ENCODE measurements around the gene TMEM87A. TPM values are rescaled to one million over a fixed set of nuclear protein-coding genes. Genes with fewer than 3 reads are reported as not detected.
A peak's percentile ranks its signal among the peaks of the same experiment; 100 is the strongest.

TMEM87A gene
- total and polyA plus RNA-seq, 10 donors, result 13.4 to 48.3 (median 40.9) TPM

DNA sequence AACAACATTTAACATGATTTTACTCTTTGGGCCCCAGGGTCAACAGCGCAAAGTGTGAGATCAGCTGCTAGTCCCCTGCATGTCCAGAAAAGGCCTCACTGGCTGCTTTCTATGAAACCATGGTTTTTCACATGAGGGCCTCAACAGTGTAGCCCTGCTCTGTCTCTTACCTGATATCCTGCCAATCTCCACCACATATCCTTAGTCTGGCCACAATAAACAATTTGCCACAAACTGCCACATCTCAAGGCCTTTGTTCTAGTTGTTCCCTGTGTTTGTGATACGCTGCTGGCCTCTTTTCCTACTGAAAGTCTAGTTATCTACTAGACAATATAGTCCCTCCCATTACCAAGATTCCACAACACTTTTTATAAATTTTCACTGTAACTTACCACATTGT, 82.9 kb downstream of the TMEM87A start:
- H3K9me3 ChIP-seq, result no peaks in the 10 kb centered on the region
- H3K27me3 ChIP-seq (replicated peaks in 1 of 7), result no peaks in the 10 kb centered on the region
- peaks cover 0 to 27% (median 3%) of the 10 kb centered on the region in 6 donors for H3K4me1 ChIP-seq
- TF ChIP-seq POLR2A (IDR thresholded peaks at IDR 0.05), result no peak
- TF ChIP-seq, protein P1, sequence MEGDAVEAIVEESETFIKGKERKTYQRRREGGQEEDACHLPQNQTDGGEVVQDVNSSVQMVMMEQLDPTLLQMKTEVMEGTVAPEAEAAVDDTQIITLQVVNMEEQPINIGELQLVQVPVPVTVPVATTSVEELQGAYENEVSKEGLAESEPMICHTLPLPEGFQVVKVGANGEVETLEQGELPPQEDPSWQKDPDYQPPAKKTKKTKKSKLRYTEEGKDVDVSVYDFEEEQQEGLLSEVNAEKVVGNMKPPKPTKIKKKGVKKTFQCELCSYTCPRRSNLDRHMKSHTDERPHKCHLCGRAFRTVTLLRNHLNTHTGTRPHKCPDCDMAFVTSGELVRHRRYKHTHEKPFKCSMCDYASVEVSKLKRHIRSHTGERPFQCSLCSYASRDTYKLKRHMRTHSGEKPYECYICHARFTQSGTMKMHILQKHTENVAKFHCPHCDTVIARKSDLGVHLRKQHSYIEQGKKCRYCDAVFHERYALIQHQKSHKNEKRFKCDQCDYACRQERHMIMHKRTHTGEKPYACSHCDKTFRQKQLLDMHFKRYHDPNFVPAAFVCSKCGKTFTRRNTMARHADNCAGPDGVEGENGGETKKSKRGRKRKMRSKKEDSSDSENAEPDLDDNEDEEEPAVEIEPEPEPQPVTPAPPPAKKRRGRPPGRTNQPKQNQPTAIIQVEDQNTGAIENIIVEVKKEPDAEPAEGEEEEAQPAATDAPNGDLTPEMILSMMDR (IDR thresholded peaks at IDR 0.05 in 8 of 11, conservative IDR thresholded peaks at IDR 0.05 in 3 of 11), result no peak
- TF ChIP-seq POLR2AphosphoS5 (IDR thresholded peaks at IDR 0.05), result no peak
- H3K27ac ChIP-seq, result no peak overlapping the region
- DNase-seq, result no peak
- peaks cover 0 to 97% (median 58%) of the 10 kb centered on the region in 6 donors for H3K36me3 ChIP-seq
- 89 to 97% (median 94%) methylated on average over 2 of the region's 2 CpGs for WGBS, 5 donors
- H3K4me3 ChIP-seq, result no peak overlapping the region
- intact Hi-C loops (cut with DNase I; ENCODE audit: low total_unique reads), result no loop called here

DNA sequence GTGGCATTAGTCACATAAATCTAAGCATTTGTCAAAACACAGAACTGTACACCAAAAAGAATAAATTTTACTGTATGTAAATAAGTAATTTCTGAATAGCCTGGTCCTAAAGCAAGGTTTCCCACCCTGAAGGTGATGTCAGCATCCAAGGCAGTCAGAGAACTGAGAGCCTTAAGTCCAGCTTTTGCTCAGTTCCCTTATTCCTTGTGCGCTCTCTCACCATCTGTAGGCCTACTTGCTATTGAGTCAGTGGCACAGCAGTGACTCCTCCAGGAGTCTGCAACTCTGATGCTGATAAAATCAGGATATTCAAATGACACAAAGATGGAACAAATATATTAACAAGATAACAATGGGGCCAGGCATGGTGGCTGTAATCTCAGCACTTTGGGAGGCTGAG, 87.4 kb downstream of the TMEM87A start:
- TF ChIP-seq POLR2AphosphoS5 (IDR thresholded peaks at IDR 0.05) (no peak), POLR2A (IDR thresholded peaks at IDR 0.05) (no peak)
- TF ChIP-seq, protein P1 (IDR thresholded peaks at IDR 0.05 in 8 of 11, conservative IDR thresholded peaks at IDR 0.05 in 3 of 11), result no peak
- no peak overlapping the region for H3K4me3 ChIP-seq
- no peak for DNase-seq
- no peak overlapping the region for H3K27ac ChIP-seq
- no peaks in the 10 kb centered on the region for H3K9me3 ChIP-seq
- WGBS, 5 donors, result 96 to 100% (median 100%) methylated on average over 1 of the region's 1 CpG
- no peaks in the 10 kb centered on the region for H3K27me3 ChIP-seq (replicated peaks in 1 of 7)
- peaks cover 0 to 100% (median 91%) of the 10 kb centered on the region in 6 donors for H3K36me3 ChIP-seq
- intact Hi-C loops (cut with DNase I; ENCODE audit: low total_unique reads), result no loop called here
- peaks cover 0 to 13% (median 0%) of the 10 kb centered on the region in 6 donors for H3K4me1 ChIP-seq

DNA sequence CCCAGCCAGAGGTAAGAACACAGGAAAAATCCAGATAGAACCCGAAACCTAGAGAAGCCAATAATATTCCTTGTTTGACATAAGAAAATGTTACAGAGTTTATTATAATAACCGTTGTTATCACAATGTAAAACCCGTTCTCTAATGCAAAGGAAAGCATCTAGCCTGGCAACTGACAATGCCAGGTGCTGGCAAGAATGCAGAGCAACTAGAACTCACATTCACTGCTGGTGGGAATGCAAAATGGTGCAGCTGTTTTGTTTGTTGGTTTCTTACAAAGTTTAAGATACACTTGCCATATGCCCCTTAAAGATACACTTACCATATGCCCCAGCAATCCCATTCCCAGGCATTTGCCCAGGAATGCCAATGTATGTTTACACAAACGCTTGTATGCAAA, 88.5 kb downstream of the TMEM87A start:
- Histone ChIP-seq H3K36me3 (peaks cover 0 to 100% (median 90%) of the 10 kb centered on the region in 6 donors), H3K4me3 (no peak overlapping the region), H3K9me3 (no peaks in the 10 kb centered on the region), H3K27me3 (replicated peaks in 1 of 7) (no peaks in the 10 kb centered on the region), H3K27ac (peak overlapping the region in 2 of 8 donors; percentile 28 to 32), H3K4me1 (peaks cover 0 to 13% (median 0%) of the 10 kb centered on the region in 6 donors)
- intact Hi-C loops (cut with DNase I; ENCODE audit: low total_unique reads), result no loop called here
- TF ChIP-seq, protein P1 (IDR thresholded peaks at IDR 0.05 in 8 of 11, conservative IDR thresholded peaks at IDR 0.05 in 3 of 11), result no peak
- TF ChIP-seq POLR2A (IDR thresholded peaks at IDR 0.05) (no peak), POLR2AphosphoS5 (IDR thresholded peaks at IDR 0.05) (no peak)
- no peak for DNase-seq
- 94 to 98% (median 96%) methylated on average over 4 of the region's 4 CpGs for WGBS, 5 donors

DNA sequence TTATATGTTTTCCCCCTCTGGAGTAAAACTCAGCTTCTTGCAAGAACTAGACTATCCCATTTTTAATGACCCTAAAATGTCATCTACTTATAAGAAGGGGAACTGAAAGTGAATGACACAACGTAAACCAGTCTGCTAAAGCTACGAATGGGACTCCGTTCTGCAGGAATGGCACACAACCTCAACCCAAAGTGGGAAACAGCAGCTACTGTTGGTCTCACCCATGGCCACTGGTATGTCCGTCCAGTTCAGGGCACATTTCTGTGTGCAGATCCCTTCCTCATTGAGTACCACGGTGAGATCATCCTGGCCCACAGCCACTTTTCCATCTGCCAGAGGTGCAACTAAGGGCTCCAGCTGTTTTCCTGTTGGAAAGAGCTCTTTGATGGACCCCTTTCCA, 88.9 kb downstream of the TMEM87A start:
- WGBS, 5 donors, result 64 to 72% (median 68%) methylated on average over 5 of the region's 5 CpGs
- TF ChIP-seq POLR2AphosphoS5 (IDR thresholded peaks at IDR 0.05) (no peak), POLR2A (IDR thresholded peaks at IDR 0.05) (no peak)
- TF ChIP-seq, protein P1 (IDR thresholded peaks at IDR 0.05 in 8 of 11, conservative IDR thresholded peaks at IDR 0.05 in 3 of 11), result no peak

More for the DNA sequence above, 88.9 kb downstream of the TMEM87A start:
- Histone ChIP-seq H3K27ac (peak overlapping the region in 2 of 8 donors; percentile 28 to 32), H3K9me3 (no peaks in the 10 kb centered on the region), H3K4me3 (no peak overlapping the region), H3K36me3 (peaks cover 0 to 100% (median 93%) of the 10 kb centered on the region in 6 donors), H3K27me3 (replicated peaks in 1 of 7) (no peaks in the 10 kb centered on the region), H3K4me1 (peaks cover 0 to 13% (median 0%) of the 10 kb centered on the region in 6 donors)
- intact Hi-C loops (cut with DNase I; ENCODE audit: low total_unique reads), result no loop called here
- DNase-seq, result no peak

Data from spleen (tissue), 11 donors.